Kidney glomerular epithelial cell (primary cell): ENCODE measurements around the gene TBC1D30.
"Not testable (repeated sequence)": the region's sequence is repeated elsewhere in the genome, so short reads cannot be mapped to it uniquely, and the experiment has no call there.

Source experiments
- DNase-seq: peaks from one replicate; lab custom pipeline; 2025; lab: John Stamatoyannopoulos, UW

The TBC1D30 gene

DNA sequence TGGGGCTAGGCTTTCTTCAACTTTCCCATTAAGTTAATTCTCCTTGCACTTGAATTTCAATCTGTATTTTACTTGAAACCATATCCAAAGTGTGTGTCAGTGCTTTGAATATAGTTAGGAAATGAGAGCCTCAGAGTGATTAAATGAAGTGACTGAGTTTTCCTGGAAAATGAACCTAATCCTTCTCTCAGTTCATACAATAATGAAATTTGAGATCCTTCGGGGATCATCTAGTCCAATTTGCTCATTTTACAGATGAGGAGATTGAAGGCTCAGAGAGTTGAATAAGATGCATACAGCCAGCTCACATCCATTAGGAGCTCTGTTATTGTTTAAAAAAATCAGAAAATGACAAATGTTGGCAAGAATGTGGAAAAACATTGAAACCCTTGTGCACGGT is 18.3 kb upstream of the TBC1D30 start:
- no peak for DNase-seq

DNA sequence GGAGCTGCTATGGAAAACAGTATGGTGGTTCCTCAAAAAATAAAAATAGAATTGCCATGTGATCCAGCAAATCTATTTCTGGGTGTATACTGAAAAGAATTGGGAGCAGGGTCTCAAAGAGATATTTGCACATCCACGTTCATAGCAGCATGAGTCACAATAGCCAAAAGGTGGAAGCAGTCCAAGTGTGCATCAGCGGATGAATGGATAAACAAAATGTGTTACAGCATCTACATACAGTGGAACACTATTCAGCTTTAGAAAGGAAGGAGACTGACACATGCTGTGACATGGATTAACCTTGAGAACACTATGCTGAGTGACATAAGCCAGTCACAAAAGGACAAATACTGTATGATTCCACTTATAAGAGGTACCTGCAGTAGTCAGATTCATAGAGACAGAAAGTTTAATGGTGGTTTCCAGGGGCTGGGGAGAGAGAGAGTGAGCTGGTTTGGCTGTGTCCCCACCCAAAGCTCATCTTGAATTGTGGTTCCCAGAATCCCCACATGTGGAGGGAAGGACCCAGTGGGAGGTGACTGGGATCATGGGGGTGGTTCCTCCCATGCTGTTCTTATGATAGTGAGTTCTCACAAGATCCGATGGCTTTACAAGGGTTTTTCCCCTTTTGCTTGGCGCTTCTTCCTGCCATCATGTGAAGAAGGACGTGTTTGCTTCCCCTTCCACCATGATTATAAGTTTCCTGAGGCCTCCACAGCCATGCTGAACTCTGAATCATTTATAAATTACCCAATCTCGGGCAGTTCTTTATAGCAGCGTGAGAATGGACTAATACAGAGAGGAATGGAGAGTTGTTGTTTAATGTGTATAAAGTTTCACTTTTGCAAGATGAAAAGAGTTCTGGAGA is 17.6 kb upstream of the TBC1D30 start:
- no peak for DNase-seq

GRCh38 chr12:64808110-64808509 is 16.3 kb upstream of the TBC1D30 start:
- DNase-seq = no peak

DNA sequence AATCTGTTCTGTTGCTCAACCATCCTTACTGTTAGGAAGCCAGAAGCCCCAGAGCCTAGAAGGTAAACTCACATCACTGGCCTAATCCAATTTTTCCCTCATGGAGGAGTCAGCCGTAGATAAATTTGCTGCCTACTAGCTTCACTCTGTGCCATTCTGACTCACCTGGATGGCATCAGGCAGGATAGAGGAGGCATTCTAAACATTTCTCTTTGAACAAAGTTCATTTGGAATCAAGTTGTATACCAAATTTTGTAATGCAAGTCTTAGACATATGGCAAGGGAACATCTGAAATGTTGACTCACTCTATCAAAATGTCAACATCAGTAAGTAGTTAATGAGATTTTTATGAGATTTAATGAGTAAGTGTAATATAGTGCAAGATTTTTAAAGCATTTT is 13.6 kb upstream of the TBC1D30 start:
- DNase-seq = no peak

DNA sequence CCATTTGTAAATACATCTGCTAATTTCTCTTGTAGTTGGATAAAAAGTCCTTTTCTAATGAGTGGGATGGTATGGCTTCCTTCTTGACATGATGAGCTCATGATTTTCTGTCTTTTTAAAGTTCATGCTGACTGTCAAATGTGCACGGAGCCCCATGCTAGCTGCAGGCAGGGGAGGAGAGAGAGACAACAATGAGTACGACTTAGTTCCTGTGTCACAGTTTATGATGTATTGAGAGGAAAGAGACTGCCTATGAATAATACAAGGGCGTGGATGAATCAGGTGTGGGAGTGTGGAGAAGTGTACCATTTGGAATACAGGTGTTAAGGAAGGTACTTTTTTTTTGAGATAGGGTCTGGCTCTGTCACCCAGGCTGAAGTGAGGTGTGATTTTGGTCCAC is 10.7 kb upstream of the TBC1D30 start:
- no peak for DNase-seq

DNA sequence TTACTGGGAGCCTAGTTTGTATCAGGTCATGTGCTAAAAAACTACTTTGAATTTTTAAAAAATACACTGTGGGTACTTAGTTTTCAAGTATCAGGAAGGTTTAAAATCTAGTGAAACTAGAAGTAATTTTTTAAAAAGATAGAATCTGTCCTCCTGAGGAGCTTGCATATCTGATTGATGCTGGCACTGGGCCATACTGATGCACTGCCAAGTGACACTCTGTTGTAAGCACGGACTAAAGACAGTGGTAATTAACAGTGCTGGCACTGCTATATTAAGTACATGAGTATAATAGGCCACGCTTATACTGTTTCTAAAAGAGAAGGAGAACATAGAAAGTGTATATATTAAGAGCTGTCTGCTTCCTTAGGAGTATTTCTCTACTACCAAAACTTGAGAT is 10.0 kb upstream of the TBC1D30 start:
- DNase-seq = no peak

DNA sequence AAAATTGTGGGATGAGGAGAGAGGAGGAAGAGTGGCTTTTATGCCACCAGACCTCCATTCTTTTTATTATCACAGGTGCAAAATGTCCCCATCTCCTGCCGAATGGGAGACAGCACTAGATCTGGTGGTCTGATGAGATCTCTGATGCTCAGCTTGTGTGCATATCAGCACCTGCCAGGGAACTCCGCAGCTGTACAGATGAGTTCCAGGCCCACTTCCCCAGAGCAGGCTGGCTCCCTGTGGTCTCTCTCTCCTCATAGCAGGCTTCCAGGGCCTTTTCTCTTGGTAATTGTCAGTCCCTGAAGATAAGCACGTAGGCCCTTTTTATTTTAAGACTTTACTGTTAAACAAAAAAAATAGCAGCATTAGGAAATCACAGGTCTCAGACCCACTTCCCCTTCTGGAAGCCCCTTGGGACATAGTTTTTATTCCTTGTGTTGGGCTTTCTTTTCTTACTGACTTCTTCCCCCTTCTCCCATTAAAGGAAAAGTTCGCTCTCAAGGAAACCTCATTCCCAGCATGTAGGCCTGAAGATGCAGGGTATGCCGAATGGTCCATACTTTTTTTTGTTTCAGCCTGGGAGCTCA is 4.5 kb upstream of the TBC1D30 start:
- no peak for DNase-seq

GRCh38 chr12:64820593-64820992 is 3.9 kb upstream of the TBC1D30 start:
- no peak for DNase-seq

GRCh38 chr12:64821116-64821630 is 3.3 kb upstream of the TBC1D30 start:
- no peak for DNase-seq

DNA sequence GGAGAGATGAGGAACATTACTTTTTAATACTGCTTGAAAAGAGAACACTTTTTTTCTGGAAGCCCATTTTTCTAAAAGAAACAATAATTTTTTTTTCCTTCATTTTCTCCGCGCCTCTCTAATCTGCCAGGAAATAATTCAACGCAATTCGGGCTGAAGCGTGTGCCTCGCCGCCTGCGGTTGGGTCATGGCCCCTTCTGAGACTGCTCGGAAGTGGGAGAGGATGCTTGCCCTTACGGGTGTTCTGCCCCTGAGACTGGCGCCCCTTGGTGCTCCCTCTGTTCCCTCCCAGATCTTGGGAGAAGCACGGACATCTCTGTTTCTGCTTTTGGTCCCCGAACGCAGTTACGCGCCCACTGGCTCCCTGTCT is 332 bp upstream of the TBC1D30 start:
- DNase-seq = no peak

DNA sequence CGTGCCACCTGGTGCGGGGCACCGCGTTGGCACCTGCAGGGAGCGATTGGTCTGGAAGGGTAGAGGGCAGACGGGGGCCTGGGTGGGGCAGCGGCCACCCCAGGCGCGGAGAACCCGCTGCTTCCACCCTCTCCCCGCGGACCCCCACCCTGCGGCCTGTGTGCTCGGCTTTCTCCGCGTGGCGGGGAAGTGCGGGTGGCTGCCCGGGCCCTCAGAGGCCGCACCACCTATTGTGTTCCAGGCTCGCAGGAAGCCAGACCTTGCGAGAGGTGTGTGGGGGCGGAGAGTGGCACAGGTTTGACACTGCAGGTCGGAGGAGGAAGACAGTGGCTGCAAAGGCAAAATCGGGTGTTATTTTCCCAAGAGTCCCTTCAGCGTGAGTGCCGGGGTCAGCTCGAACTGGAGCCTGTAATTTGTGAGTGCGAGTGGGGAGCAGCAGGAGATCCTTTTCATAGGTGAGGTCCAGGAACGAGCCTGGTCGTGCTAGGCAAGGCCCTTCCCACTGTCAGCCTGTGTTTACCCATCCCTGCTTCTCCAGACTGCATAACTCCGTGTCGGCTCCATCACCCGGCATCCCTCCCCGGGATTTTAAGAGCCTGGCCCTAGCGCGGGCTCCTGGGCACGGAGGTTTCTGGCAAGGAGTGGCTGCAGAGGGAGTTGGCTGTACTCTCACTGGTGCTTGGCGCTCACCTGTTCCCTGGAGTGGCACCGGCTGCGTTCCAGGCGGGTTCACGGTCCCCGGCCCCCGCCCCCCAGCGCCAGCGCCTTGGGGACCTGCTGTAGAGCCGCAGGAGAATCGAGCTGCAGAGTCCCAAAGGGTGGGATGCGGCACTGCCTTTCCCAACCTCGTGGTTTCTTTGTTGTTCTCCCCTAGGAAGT is 935 bp downstream of the TBC1D30 start:
- no peak for DNase-seq

GRCh38 chr12:64826234-64826633 is 1.8 kb downstream of the TBC1D30 start:
- no peak for DNase-seq

DNA sequence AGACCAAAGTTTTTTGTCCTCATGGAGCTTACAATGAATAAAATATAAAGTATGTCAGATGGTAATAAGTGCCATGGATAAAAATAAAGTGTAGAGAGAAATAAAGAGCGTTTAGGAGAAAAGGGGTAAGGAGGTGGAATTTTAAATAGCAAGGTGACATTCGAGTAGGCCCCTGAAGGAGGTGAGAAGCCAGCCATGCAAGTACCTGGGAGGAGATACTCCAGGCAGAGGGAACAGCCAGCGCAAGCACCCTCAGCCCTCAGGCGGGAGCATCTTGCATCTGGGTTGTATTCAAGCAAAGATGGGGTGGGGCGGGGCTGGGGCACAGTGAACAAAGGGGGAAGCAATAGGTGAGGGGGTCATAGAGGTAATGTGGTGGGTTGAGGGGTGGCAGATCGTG is 4.3 kb downstream of the TBC1D30 start:
- DNase-seq = no peak

DNA sequence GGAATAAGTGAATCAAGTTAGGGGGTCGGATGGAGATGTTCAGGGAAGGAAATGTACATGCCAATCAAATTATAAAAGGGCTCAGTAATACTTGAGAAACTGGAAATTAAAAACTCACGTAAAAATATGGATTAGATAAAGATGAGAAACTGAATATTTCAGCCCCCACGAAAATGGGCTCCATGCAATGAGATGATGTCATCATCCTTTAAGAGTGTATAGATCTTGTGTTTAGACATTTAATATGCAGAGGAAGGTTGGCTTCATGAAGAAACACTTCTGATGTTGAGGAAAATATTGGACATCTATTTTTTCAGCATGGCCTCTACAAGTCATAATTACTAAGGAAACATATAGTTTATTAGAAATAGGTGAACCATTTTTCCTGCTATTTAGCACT is 9.5 kb downstream of the TBC1D30 start:
- DNase-seq = no peak

DNA sequence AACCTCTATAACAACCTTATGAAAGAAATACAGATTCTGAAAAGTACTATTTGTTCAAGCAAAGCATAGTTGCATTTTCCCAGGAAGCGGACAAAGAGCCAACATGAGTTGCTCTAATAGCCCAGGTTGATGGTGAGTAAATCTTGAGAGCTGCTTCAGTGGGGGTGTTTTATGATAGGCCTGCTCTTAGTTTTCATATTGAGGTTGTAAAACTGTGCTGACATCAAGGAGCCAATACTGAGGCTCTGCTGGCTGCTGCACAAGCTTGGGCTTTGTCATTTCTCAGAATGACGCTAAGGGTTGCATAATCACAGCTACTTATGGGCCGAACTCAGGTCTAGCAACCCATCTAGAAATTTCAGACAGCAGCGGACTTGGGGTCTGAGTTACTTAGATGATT is 11.5 kb downstream of the TBC1D30 start:
- no peak for DNase-seq

DNA sequence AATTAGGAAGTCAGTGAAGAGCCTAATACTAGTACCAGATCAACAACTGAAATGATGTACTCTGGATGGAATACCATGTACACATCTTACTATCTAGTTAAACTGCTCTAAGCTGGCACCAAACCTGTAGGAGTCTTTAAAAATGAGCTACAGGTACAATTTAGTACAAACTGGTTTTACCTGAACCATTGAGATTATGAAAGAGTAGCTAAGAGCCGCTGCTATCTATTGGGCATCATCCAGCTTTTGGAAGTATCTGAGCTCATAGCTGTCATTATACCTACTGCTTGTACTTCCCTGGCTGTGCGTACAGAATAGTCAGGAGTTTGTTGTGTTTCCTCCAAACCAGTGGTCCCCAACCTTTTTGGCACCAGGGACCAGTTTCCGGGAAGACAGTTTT is 12.4 kb downstream of the TBC1D30 start:
- DNase-seq = no peak

DNA sequence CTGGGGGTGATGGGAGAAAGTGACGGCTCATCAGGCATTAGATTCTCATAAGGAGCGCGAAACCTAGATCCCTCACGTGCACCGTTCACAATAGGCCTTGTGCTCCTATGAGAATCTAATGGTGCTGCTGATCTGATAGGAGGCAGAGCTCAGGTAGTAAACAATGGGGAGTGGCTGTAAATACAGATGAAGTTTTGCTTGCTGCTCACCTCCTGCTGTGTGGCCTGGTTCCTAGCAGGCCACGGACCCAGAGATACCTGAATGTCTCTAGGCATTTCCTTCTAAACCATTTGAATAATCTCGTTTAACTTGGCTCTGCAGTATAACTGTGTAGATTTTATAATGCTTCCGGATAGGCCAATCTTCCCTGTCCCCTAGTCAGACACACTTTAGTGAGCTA is 13.0 kb downstream of the TBC1D30 start:
- DNase-seq = no peak

DNA sequence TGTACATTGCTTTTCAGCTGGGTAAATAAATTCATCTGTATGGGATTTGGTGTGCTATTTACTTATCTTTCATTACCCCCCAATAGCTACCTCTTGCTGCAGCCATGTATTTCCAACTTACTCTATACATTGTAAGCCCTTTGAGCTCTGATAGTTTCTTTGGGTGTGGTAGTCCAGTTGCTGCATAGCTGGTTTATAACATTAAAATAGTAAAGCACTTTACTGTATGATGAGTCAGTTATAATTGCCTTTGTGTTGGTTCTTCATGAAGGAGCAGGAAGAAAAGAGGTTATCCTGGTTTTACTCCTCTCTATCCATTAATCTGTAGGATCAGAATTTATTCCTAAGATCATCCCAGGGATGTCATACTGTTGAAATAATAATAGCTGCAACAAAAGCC is 15.7 kb downstream of the TBC1D30 start:
- no peak for DNase-seq

DNA sequence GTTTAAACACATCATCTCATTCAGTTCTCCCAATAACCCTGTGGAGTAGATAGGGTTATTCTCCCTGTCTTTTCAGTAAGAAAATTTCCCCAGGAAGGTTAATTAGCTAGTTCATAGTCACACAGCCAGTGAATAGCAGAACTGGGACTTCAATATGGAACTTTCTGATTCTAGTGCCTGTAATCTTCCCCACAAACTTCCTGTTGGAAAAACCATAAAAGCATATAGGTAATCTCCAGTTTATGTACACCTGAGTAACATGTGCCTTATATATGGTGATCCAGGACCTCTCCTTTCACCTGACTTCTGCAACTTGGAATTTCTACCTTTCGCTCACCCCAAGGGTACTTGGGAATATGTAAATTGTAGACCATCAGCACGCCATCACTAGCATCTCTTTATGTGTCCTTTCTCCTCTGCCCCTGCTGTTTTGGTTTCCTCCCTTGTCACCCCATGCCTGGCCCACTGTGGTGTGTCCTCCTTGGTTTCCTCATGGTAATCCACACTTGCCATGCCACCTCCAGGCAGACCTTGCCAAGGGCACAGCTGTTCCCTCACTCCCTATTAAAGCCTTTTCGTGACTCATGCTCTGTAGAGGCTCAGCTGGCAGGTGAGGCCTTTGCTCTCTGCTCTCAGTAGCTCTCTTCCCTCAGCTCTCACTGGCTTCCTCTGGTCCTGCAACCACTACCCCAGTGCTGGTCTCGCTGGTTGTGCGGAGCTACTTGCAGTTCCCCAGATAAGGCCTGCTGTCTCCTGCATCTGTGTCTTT is 16.7 kb downstream of the TBC1D30 start:
- DNase-seq = no peak

DNA sequence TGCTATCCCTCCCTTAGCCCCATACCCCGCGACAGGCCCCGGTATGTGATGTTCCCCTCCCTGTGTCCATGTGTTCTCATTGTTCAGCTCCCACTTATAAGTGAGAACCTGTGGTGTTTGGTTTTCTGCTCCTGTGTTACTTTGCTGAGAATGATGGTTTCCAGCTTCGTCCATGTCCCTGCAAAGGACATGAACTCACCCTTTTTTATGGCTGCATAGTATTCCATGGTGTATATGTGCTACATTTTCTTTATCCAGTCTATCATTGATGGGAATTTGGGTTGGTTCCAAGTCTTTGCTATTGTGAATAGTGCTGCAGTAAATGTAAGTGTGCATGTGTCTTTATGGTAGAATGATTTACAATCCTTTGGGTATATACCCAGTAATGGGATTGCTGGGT is 24.0 kb downstream of the TBC1D30 start:
- not testable (repeated sequence) for DNase-seq

GRCh38 chr12:64858882-64859605 is 34.6 kb downstream of the TBC1D30 start:
- no peak for DNase-seq
